ENCODE data around the gene CDK2AP2.
"Not testable (repeated sequence)": the region's sequence is repeated elsewhere in the genome, so short reads cannot be mapped to it uniquely, and the experiment has no call there.

DNA sequence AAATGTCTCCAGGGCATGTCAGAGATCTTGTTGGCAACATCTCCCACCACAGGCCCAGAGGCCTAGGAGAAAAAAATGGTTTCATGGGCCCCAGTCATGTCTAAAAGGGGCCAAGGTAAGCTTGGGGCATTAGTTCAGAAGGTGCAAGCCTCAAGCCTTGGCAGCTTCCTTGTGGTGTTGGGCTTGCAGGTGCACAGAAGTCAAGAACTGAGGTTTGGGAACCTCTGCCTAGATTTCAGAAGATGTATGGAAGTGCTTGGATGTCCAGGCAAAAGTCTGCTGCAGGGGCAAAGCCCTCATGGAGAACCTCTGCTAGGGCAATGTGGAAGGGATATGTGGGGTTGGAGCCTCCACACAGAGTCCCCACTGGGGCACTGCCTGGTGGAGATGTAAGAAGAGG is 43.7 kb upstream of the CDK2AP2 start:
- TF ChIP-seq, protein P1, sequence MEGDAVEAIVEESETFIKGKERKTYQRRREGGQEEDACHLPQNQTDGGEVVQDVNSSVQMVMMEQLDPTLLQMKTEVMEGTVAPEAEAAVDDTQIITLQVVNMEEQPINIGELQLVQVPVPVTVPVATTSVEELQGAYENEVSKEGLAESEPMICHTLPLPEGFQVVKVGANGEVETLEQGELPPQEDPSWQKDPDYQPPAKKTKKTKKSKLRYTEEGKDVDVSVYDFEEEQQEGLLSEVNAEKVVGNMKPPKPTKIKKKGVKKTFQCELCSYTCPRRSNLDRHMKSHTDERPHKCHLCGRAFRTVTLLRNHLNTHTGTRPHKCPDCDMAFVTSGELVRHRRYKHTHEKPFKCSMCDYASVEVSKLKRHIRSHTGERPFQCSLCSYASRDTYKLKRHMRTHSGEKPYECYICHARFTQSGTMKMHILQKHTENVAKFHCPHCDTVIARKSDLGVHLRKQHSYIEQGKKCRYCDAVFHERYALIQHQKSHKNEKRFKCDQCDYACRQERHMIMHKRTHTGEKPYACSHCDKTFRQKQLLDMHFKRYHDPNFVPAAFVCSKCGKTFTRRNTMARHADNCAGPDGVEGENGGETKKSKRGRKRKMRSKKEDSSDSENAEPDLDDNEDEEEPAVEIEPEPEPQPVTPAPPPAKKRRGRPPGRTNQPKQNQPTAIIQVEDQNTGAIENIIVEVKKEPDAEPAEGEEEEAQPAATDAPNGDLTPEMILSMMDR (IDR thresholded peaks at IDR 0.05), result not testable (repeated sequence)
- not testable (repeated sequence) for TF ChIP-seq POLR2A (IDR thresholded peaks at IDR 0.05)
